DND-41 (cell line): Measurements from ENCODE around the gene KCTD3.

Experiments used
- EZH2 ChIP-seq: IDR thresholded peaks from 3 replicates; pipeline ENCODE4 v1.6.1; 2012; ENCODE audit warnings: borderline replicate concordance, low read depth, mild to moderate bottlenecking, moderate library complexity, low read length, inconsistent platforms; ENCODE audit not compliant: severe bottlenecking
- TF ChIP-seq, protein P1 (sequence below): IDR thresholded peaks from 2 replicates; pipeline ENCODE4 v1.5.1; 2012; ENCODE audit warnings: borderline replicate concordance, low read length, moderate library complexity, mild to moderate bottlenecking; ENCODE audit not compliant: poor library complexity, severe bottlenecking; ENCODE audit errors: extremely low read depth

DNA sequence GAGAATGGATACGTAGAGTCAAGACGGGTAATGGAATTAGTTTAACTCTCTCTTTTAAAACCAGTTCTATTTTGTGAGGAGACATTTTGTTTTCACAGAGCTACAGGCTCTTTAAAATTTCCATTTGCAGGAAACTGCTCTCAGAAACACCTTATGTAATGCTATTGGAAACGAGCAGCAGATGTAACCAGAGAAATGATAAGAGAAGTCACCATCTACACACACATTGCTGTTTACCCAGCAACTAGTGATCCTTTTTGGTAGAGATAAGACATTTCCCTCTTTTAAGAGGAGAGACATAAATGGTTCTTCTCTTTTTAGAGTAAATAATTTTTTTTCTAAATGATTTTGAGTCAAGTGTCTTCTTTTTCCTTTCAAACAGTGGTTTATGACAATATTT lies 80.6 kb downstream of the KCTD3 start:
- TF ChIP-seq, protein P1, sequence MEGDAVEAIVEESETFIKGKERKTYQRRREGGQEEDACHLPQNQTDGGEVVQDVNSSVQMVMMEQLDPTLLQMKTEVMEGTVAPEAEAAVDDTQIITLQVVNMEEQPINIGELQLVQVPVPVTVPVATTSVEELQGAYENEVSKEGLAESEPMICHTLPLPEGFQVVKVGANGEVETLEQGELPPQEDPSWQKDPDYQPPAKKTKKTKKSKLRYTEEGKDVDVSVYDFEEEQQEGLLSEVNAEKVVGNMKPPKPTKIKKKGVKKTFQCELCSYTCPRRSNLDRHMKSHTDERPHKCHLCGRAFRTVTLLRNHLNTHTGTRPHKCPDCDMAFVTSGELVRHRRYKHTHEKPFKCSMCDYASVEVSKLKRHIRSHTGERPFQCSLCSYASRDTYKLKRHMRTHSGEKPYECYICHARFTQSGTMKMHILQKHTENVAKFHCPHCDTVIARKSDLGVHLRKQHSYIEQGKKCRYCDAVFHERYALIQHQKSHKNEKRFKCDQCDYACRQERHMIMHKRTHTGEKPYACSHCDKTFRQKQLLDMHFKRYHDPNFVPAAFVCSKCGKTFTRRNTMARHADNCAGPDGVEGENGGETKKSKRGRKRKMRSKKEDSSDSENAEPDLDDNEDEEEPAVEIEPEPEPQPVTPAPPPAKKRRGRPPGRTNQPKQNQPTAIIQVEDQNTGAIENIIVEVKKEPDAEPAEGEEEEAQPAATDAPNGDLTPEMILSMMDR, result no peak
- no peak for TF ChIP-seq EZH2
